ENCODE data around the gene GRID2IP. TPM values are rescaled to one million over a fixed set of nuclear protein-coding genes. Genes with fewer than 3 reads are reported as not detected.

The GRID2IP gene
- total and polyA plus RNA-seq, 5 donors from 2014 or later, result 0.10 to 0.15 TPM; not detected in 3

DNA sequence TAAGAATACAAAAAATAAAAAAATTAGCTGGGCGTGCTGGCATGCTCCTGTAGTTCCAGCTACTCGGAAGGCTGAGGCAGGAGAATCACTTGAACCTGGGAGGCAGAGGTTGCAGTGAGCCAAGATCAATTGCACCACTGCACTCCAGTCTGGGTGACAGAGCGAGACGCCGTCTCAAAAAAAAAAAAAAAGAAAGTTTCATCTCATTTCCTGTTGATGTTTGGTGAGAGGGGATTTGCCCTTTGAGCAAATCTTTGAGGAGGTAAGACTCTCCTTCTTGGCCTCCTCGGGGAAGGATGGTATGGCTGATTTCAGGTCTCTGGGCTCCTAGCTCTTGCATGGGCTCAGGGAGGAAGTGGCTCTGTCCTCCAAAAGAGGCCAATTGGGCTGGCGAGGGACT is 3.6 kb upstream of the GRID2IP start:
- Histone ChIP-seq H3K4me1 (ENCODE audit: control insufficient read depth, insufficient read depth, low read length, poor library complexity, severe bottlenecking) (peaks cover 9% of the 10 kb centered on the region), H3K27me3 (ENCODE audit: control insufficient read depth, insufficient read depth, low read length) (no peaks in the 10 kb centered on the region), H3K9me3 (ENCODE audit: control insufficient read depth in 2 of 2, low read length in 2 of 2) (no peaks in the 10 kb centered on the region), H3K4me3 (ENCODE audit: low read depth, low read length) (no peak overlapping the region), H3K36me3 (ENCODE audit: control insufficient read depth, insufficient read depth, low read length) (no peaks in the 10 kb centered on the region), H3K27ac (ENCODE audit: insufficient read depth, low read length, poor library complexity, severe bottlenecking) (no peak overlapping the region)
- H3K27me3 Mint-ChIP-seq, result no peaks in the 10 kb centered on the region
- peak in 1 of 2 donors; percentile 47 for ATAC-seq (ENCODE audit: low read depth in 2 of 2)
- no peaks in the 10 kb centered on the region for H3K9me3 Mint-ChIP-seq
- H3K27ac Mint-ChIP-seq, result peak overlapping the region; percentile 90 to 95 (median 91)
- H3K4me3 Mint-ChIP-seq, result peak overlapping the region in 3 of 4 donors; percentile 64 to 78 (median 77)
- H3K4me1 Mint-ChIP-seq, result peaks cover 0 to 10% (median 6%) of the 10 kb centered on the region in 4 donors
- no peaks in the 10 kb centered on the region for H3K36me3 Mint-ChIP-seq
- DNase-seq, result peak in 2 of 3 donors; percentile 26 to 47

DNA sequence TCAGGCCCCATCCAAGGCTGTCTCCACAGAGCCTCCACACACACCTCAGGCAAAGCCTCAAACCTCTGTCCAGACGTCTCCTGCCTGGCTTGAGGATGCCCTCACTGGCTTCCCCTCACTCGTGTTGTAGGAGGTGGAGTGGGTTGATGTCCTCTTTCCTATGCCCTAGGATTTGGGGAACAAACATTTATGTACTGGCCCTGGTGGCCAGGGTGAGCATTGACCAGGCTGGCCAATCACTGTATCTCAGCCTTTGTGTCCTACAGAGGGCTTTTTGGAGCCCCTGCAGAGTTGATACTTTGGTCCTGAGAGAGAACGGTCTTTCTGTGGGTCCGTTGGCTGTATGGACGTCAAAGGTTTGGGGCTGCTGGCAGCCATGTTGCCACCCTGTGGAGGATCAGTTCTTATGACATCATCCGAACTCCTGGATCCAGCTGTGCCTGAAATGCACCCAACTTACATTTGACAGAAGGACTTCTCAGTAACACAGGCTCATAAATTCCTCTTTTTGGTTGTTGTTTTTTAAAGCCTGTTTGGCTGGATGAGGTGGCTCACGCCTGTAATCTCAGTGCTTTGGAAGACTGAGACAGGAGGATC is 2.3 kb upstream of the GRID2IP start:
- no peak for DNase-seq
- H3K9me3 Mint-ChIP-seq, result no peaks in the 10 kb centered on the region
- H3K4me1 Mint-ChIP-seq, result peaks cover 0 to 10% (median 6%) of the 10 kb centered on the region in 4 donors
- H3K27me3 Mint-ChIP-seq, result no peaks in the 10 kb centered on the region
- H3K9me3 ChIP-seq (ENCODE audit: control insufficient read depth in 2 of 2, low read length in 2 of 2), result no peaks in the 10 kb centered on the region
- H3K27ac Mint-ChIP-seq, result peak overlapping the region in 1 of 3 donors; percentile 76
- ATAC-seq (ENCODE audit: low read depth in 2 of 2), result no peak
- no peaks in the 10 kb centered on the region for H3K27me3 ChIP-seq (ENCODE audit: control insufficient read depth, insufficient read depth, low read length)
- no peaks in the 10 kb centered on the region for H3K36me3 Mint-ChIP-seq
- peaks cover 9% of the 10 kb centered on the region for H3K4me1 ChIP-seq (ENCODE audit: control insufficient read depth, insufficient read depth, low read length, poor library complexity, severe bottlenecking)
- peak overlapping the region in 1 of 4 donors; percentile 54 for H3K4me3 Mint-ChIP-seq
- H3K27ac ChIP-seq (ENCODE audit: insufficient read depth, low read length, poor library complexity, severe bottlenecking), result no peak overlapping the region
- no peaks in the 10 kb centered on the region for H3K36me3 ChIP-seq (ENCODE audit: control insufficient read depth, insufficient read depth, low read length)
- no peak overlapping the region for H3K4me3 ChIP-seq (ENCODE audit: low read depth, low read length)

DNA sequence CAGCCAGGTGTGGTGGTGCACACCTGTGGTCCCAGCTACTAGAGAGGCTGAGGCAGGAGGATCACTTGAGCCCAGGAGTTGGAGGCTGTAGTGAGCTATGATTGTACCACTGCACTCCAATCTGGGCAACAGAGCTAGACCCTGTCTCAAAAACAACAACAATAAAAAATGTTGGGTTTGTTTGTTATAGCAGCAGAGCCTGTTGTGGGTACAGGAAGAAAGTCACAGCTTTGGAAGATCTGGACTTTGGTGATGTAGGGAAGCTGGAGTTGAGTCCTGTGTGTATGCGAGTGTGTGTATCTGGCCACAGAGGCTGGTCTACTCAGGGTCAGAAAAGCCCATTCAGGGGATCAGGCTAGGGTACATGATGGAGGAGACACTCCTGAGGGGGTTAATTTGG is 3.9 kb downstream of the GRID2IP start:
- H3K27ac Mint-ChIP-seq, result no peak overlapping the region

DNA sequence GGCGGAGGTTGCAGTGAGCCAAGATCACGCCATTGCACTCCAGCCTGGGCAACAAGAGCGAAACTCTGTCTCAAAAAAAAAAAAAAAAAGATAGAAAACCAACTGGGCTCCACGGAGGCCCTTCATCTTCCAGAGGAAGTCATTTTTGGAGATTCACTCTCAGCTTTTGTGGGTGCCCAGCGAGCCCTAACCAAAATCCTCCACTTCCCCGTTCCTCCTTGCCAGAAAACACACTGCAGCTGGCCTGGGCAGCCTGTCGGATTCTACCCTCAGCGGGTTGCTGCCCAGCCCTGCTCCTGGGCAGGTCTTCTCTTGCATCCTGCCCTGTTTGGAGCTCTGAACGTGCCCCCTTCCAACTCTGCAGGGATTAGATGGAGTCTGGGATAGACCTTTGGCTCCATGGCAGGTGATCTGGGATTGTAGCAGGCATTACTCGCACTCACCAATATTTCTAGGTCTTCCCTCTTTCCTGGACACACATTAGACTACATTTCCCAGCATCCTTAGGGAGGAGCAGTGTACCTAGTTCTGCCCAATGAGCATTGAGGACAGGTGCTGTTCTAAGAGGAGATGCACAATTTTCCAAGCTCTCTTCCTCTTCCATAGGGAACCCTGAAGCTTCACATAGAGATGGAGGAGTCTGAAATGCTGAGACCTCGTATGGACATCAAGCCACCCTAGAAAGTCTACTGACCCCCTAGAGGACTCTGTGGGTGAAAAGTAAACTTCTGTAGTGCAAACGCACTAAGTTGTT is 4.6 kb downstream of the GRID2IP start:
- H3K9me3 ChIP-seq (ENCODE audit: control insufficient read depth in 2 of 2, low read length in 2 of 2), result no peaks in the 10 kb centered on the region
- ATAC-seq (ENCODE audit: low read depth in 2 of 2), result no peak
- H3K27ac ChIP-seq (ENCODE audit: insufficient read depth, low read length, poor library complexity, severe bottlenecking), result no peak overlapping the region
- H3K4me1 Mint-ChIP-seq, result peaks cover 0 to 12% (median 2%) of the 10 kb centered on the region in 4 donors
- H3K4me1 ChIP-seq (ENCODE audit: control insufficient read depth, insufficient read depth, low read length, poor library complexity, severe bottlenecking), result no peaks in the 10 kb centered on the region
- H3K4me3 Mint-ChIP-seq, result peak overlapping the region in 1 of 4 donors; percentile 21
- no peak overlapping the region for H3K4me3 ChIP-seq (ENCODE audit: low read depth, low read length)
- no peak for DNase-seq
- no peaks in the 10 kb centered on the region for H3K36me3 ChIP-seq (ENCODE audit: control insufficient read depth, insufficient read depth, low read length)
- no peaks in the 10 kb centered on the region for H3K36me3 Mint-ChIP-seq
- no peaks in the 10 kb centered on the region for H3K9me3 Mint-ChIP-seq
- H3K27me3 ChIP-seq (ENCODE audit: control insufficient read depth, insufficient read depth, low read length), result no peaks in the 10 kb centered on the region
- no peaks in the 10 kb centered on the region for H3K27me3 Mint-ChIP-seq
- no peak overlapping the region for H3K27ac Mint-ChIP-seq

More for the DNA sequence above, 3.9 kb downstream of the GRID2IP start:
- Histone ChIP-seq H3K36me3 (ENCODE audit: control insufficient read depth, insufficient read depth, low read length) (no peaks in the 10 kb centered on the region), H3K27ac (ENCODE audit: insufficient read depth, low read length, poor library complexity, severe bottlenecking) (no peak overlapping the region), H3K9me3 (ENCODE audit: control insufficient read depth in 2 of 2, low read length in 2 of 2) (no peaks in the 10 kb centered on the region), H3K4me3 (ENCODE audit: low read depth, low read length) (no peak overlapping the region), H3K27me3 (ENCODE audit: control insufficient read depth, insufficient read depth, low read length) (no peaks in the 10 kb centered on the region), H3K4me1 (ENCODE audit: control insufficient read depth, insufficient read depth, low read length, poor library complexity, severe bottlenecking) (no peaks in the 10 kb centered on the region)
- Mint-ChIP-seq H3K4me1 (peaks cover 0 to 12% (median 2%) of the 10 kb centered on the region in 4 donors), H3K4me3 (no peak overlapping the region), H3K27me3 (no peaks in the 10 kb centered on the region), H3K36me3 (no peaks in the 10 kb centered on the region), H3K9me3 (no peaks in the 10 kb centered on the region)
- ATAC-seq (ENCODE audit: low read depth in 2 of 2), result no peak
- DNase-seq, result no peak

GRCh38 chr7:6545398-6546126 is 5.7 kb downstream of the GRID2IP start:
- Histone ChIP-seq H3K36me3 (ENCODE audit: control insufficient read depth, insufficient read depth, low read length) (no peaks in the 10 kb centered on the region), H3K9me3 (ENCODE audit: control insufficient read depth in 2 of 2, low read length in 2 of 2) (no peaks in the 10 kb centered on the region), H3K27ac (ENCODE audit: insufficient read depth, low read length, poor library complexity, severe bottlenecking) (no peak overlapping the region), H3K4me1 (ENCODE audit: control insufficient read depth, insufficient read depth, low read length, poor library complexity, severe bottlenecking) (no peaks in the 10 kb centered on the region), H3K4me3 (ENCODE audit: low read depth, low read length) (no peak overlapping the region), H3K27me3 (ENCODE audit: control insufficient read depth, insufficient read depth, low read length) (no peaks in the 10 kb centered on the region)
- no peak overlapping the region for H3K4me3 Mint-ChIP-seq
- ATAC-seq (ENCODE audit: low read depth in 2 of 2), result no peak
- no peak overlapping the region for H3K27ac Mint-ChIP-seq
- DNase-seq, result no peak
- H3K36me3 Mint-ChIP-seq, result no peaks in the 10 kb centered on the region
- peaks cover 4% of the 10 kb centered on the region for H3K27me3 Mint-ChIP-seq
- peaks cover 0 to 12% (median 2%) of the 10 kb centered on the region in 4 donors for H3K4me1 Mint-ChIP-seq
- H3K9me3 Mint-ChIP-seq, result no peaks in the 10 kb centered on the region

DNA sequence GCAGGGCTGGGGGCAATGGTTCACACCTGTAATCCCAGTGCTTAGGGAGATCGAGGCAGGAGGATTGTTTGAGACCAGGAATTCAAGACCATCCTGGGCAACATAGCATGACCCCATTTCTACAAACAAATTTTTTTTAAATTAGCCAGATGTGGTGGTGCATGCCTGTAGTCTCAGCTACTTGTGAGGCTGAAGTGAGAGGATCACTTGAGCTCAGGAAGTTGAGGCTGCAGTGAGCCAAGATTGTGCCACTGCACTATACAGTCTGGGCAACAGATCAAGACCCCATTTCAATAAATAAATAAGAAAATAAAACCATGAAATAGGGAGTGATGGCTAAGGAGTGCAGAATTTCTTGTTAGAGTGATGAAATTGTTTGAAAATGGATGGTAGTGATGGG is 8.9 kb downstream of the GRID2IP start:
- no peaks in the 10 kb centered on the region for H3K36me3 Mint-ChIP-seq
- no peaks in the 10 kb centered on the region for H3K9me3 Mint-ChIP-seq
- H3K36me3 ChIP-seq (ENCODE audit: control insufficient read depth, insufficient read depth, low read length), result no peaks in the 10 kb centered on the region
- H3K9me3 ChIP-seq (ENCODE audit: control insufficient read depth in 2 of 2, low read length in 2 of 2), result no peaks in the 10 kb centered on the region
- no peak overlapping the region for H3K27ac Mint-ChIP-seq
- H3K27ac ChIP-seq (ENCODE audit: insufficient read depth, low read length, poor library complexity, severe bottlenecking), result no peak overlapping the region
- H3K27me3 Mint-ChIP-seq, result peaks cover 16% of the 10 kb centered on the region
- no peak for DNase-seq
- H3K27me3 ChIP-seq (ENCODE audit: control insufficient read depth, insufficient read depth, low read length), result no peaks in the 10 kb centered on the region
- peaks cover 0 to 12% (median 2%) of the 10 kb centered on the region in 4 donors for H3K4me1 Mint-ChIP-seq
- ATAC-seq (ENCODE audit: low read depth in 2 of 2), result no peak
- H3K4me3 Mint-ChIP-seq, result no peak overlapping the region
- no peak overlapping the region for H3K4me3 ChIP-seq (ENCODE audit: low read depth, low read length)
- H3K4me1 ChIP-seq (ENCODE audit: control insufficient read depth, insufficient read depth, low read length, poor library complexity, severe bottlenecking), result no peaks in the 10 kb centered on the region

DNA sequence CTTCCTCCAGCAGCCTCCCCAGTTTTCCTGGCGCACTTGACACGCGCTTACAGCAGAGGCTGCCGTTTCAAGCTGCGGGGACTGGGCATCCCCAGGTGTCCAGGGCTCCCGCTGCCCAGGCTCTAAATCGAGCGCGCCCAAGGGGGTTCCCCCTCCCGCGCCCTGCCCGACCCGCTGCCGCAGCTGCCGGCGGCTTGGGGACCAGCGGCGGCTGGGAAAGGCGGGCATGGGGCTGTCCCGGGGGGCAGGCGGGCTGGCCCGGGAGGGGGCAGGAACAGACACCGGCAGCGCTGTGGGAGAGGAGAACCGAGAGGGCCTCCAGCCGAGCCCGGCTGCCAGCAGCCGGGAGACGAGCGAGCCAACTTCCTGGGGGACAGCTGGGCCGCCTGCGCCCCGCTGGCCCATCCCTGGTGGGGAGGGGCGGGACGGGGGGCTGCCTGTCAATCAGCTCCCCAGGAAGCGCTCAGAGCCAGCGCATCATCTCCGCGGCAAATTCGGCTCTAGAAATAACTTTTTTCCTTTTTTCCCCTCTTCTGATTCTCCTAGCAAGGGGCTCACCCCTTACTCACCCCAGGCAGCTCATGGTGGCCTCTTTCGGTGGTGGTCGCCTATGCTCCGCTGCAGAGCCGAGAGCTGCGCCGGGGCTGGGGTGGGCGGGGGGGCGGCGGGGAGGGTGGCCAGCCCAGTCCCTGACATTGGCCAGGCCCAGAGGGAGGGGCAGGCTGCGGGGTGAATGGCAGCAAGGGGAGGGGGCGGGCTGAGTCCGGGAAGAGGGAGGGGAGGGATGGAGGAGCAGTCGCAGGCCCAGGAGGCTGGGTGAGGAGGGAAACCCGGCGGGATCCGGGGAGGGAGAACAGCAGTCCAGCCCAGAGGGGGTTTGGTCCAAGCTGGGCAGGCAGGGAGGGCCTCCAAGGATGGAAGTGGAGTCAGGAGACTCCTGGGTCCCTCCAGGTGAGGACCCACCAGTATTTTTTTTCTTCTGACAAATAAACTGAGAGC is 14.7 kb downstream of the GRID2IP start:
- H3K4me1 Mint-ChIP-seq, result peaks cover 0 to 9% (median 0%) of the 10 kb centered on the region in 4 donors
- no peak overlapping the region for H3K4me3 Mint-ChIP-seq
- Histone ChIP-seq H3K36me3 (ENCODE audit: control insufficient read depth, insufficient read depth, low read length) (no peaks in the 10 kb centered on the region), H3K4me1 (ENCODE audit: control insufficient read depth, insufficient read depth, low read length, poor library complexity, severe bottlenecking) (peaks cover 3% of the 10 kb centered on the region), H3K27ac (ENCODE audit: insufficient read depth, low read length, poor library complexity, severe bottlenecking) (no peak overlapping the region), H3K9me3 (ENCODE audit: control insufficient read depth in 2 of 2, low read length in 2 of 2) (no peaks in the 10 kb centered on the region), H3K27me3 (ENCODE audit: control insufficient read depth, insufficient read depth, low read length) (no peaks in the 10 kb centered on the region), H3K4me3 (ENCODE audit: low read depth, low read length) (no peak overlapping the region)
- DNase-seq, result no peak
- ATAC-seq (ENCODE audit: low read depth in 2 of 2), result no peak
- no peaks in the 10 kb centered on the region for H3K9me3 Mint-ChIP-seq
- H3K36me3 Mint-ChIP-seq, result no peaks in the 10 kb centered on the region
- H3K27me3 Mint-ChIP-seq, result peaks cover 50% of the 10 kb centered on the region
- no peak overlapping the region for H3K27ac Mint-ChIP-seq
